HCT116 (cell line): ENCODE measurements around the gene KDM4D. TPM values are rescaled to one million over a fixed set of nuclear protein-coding genes. Genes with fewer than 3 reads are reported as not detected.

Source experiments
- ATAC-seq: fragments of 200-7000 bp; cut with Tn5 transposase; 2 replicates; pipeline ENCODE4 v1.9.1; 2020; ENCODE audit warnings: mild to moderate bottlenecking, moderate library complexity
- BruUV-seq: library from RNA; stranded (reverse); fragments of 400-500 nt; replicated peaks from 2 replicates; lab custom pipeline; 2021; lab: Mats Ljungman, UMichigan
- CTCF ChIA-PET: fragments of 300-600 bp; sonication (Branson Sonifier 250); formaldehyde crosslinking; loops from one replicate; lab custom pipeline; 2021; ENCODE audit warnings: antibody characterized with exemption; lab: Charles Lee
- POLR2A ChIA-PET: fragments of 300-600, 350-600 bp; sonication (Branson Sonifier 250); formaldehyde crosslinking; loops from one replicate; lab custom pipeline; 2021; ENCODE audit warnings: antibody characterized with exemption; lab: Charles Lee
- RAD21 ChIA-PET, 2 experiments: fragments of 300-600 bp; sonication (Branson Sonifier 250); formaldehyde crosslinking; loops; one replicate each; lab custom pipeline; 2023; ENCODE audit warnings: low total read pairs in 2 of 2; ENCODE audit not compliant: uncharacterized antibody in 2 of 2, unreplicated experiment in 2 of 2, low non-redundant PET in 1 of 2; lab: Charles Lee
- DNase-seq: peaks from one replicate; pipeline ENCODE4 v3.0.0-alpha.2; 2010; ENCODE audit warnings: low read depth, low spot score
- H2AFZ ChIP-seq: fragments of 200-600 bp; shearing (Covaris generic), sonication (generic); 2 replicates; pipeline ENCODE4 v1.6.1; 2017; ENCODE audit warnings: low read depth, mixed run types, mixed read lengths, antibody characterized with exemption, low read length; ENCODE audit not compliant: poor library complexity, severe bottlenecking
- H3K27ac ChIP-seq: 2 replicates; pipeline ENCODE4 v1.5.1; 2012; ENCODE audit warnings: low read depth, low read length
- H3K27me3 ChIP-seq: fragments of 200-600 bp; sonication (generic); 2 replicates; pipeline ENCODE4 v1.6.1; 2016; ENCODE audit warnings: mixed run types, low read length, mixed read lengths; ENCODE audit not compliant: insufficient read depth
- H3K36me3 ChIP-seq, 2 experiments: fragments of 200-500 bp in 1 of 2; fragments of 200-600 bp in 1 of 2; sonication (Bioruptor generic) in 1 of 2; sonication (generic) in 1 of 2; 2 replicates each; pipeline versions ENCODE4 v1.5.1 to v1.6.1; 2014 to 2016; ENCODE audit warnings: low read length in 2 of 2, inconsistent platforms in 1 of 2, mixed read lengths in 1 of 2, mixed run types in 1 of 2; ENCODE audit not compliant: insufficient read depth in 2 of 2, control insufficient read depth in 1 of 2
- H3K4me1 ChIP-seq, 2 experiments: fragments of 200-600 bp in 1 of 2; sonication (generic) in 1 of 2; 2 replicates each; pipeline versions ENCODE4 v1.5.1 to v1.6.1; 2012 to 2017; ENCODE audit warnings: low read length in 2 of 2, inconsistent platforms in 1 of 2, mild to moderate bottlenecking in 1 of 2, mixed read lengths in 1 of 2, mixed run types in 1 of 2, moderate library complexity in 1 of 2; ENCODE audit not compliant: insufficient read depth in 2 of 2, control insufficient read depth in 1 of 2
- H3K4me2 ChIP-seq: fragments of 200-600 bp; sonication (generic); 2 replicates; pipeline ENCODE4 v1.6.1; 2017; ENCODE audit warnings: mixed run types, low read length, mixed read lengths
- H3K4me3 ChIP-seq, 2 experiments: fragments of 200-600 bp in 1 of 2; sonication (generic) in 1 of 2; replicated peaks in 1 of 2; 2 replicates each; pipeline ENCODE4 v1.5.1; 2011 to 2016; ENCODE audit warnings: low read length in 2 of 2, control low read depth in 1 of 2, low read depth in 1 of 2, mild to moderate bottlenecking in 1 of 2, mixed read lengths in 1 of 2, mixed run types in 1 of 2
- H3K79me2 ChIP-seq: fragments of 200-600 bp; sonication (generic); 2 replicates; pipeline ENCODE4 v1.6.1; 2017; ENCODE audit warnings: mild to moderate bottlenecking, mixed run types, low read length, moderate library complexity, mixed read lengths; ENCODE audit not compliant: insufficient read depth
- H3K9ac ChIP-seq: fragments of 200-600 bp; sonication (generic); 2 replicates; pipeline ENCODE4 v1.6.1; 2016; ENCODE audit warnings: low read length, mixed read lengths
- H3K9me2 ChIP-seq: fragments of 200-600 bp; sonication (generic), shearing (Covaris generic); 2 replicates; pipeline ENCODE4 v1.6.1; 2017; ENCODE audit warnings: mixed run types, mild to moderate bottlenecking, moderate library complexity; ENCODE audit not compliant: insufficient read depth
- H3K9me3 ChIP-seq, 2 experiments: fragments of 200-500 bp in 1 of 2; fragments of 200-600 bp in 1 of 2; sonication (Bioruptor generic) in 1 of 2; sonication (generic) in 1 of 2; 2 replicates each; pipeline ENCODE4 v1.6.1; 2014 to 2017; ENCODE audit warnings: low read length in 2 of 2, mixed read lengths in 2 of 2, inconsistent platforms in 1 of 2, low read depth in 1 of 2, mild to moderate bottlenecking in 1 of 2, mixed run types in 1 of 2, moderate library complexity in 1 of 2; ENCODE audit not compliant: control insufficient read depth in 1 of 2, insufficient read depth in 1 of 2
- H4K20me1 ChIP-seq: fragments of 200-600 bp; sonication (generic), shearing (Covaris generic); 2 replicates; pipeline ENCODE4 v1.6.1; 2017; ENCODE audit warnings: mixed run types, mild to moderate bottlenecking, moderate library complexity; ENCODE audit not compliant: insufficient read depth
- CBX3 ChIP-seq: IDR thresholded peaks from 2 replicates; pipeline ENCODE4 v1.6.1; 2012; ENCODE audit warnings: low read depth
- CTCF ChIP-seq, 3 experiments: fragments of 200-600 bp in 1 of 3; sonication (generic) in 1 of 3; IDR thresholded peaks in 2 of 3; conservative IDR thresholded peaks in 1 of 3; 2 replicates each; pipeline ENCODE4 v1.5.1; 2012 to 2017; ENCODE audit warnings: low read depth in 2 of 3, low read length in 2 of 3, antibody characterized with exemption in 1 of 3, borderline replicate concordance in 1 of 3, control low read depth in 1 of 3, mild to moderate bottlenecking in 1 of 3, mixed read lengths in 1 of 3, mixed run types in 1 of 3, moderate library complexity in 1 of 3; ENCODE audit not compliant: insufficient read depth in 1 of 3
- EGR1 ChIP-seq: IDR thresholded peaks from 2 replicates; pipeline ENCODE4 v1.6.1; 2012; ENCODE audit warnings: low read depth
- EZH2phosphoT487 ChIP-seq: fragments of 200-600 bp; IDR thresholded peaks from 2 replicates; pipeline ENCODE4 v1.6.1; 2018; ENCODE audit warnings: antibody characterized with exemption, borderline replicate concordance
- JUND ChIP-seq: IDR thresholded peaks from 2 replicates; pipeline ENCODE4 v1.6.1; 2012
- MAX ChIP-seq: IDR thresholded peaks from 2 replicates; pipeline ENCODE4 v1.6.1; 2012
- POLR2A ChIP-seq: IDR thresholded peaks from 2 replicates; pipeline ENCODE4 v1.7.0; 2011; ENCODE audit warnings: borderline replicate concordance; ENCODE audit not compliant: insufficient read depth, insufficient read length; ENCODE audit errors: extremely low read depth
- POLR2AphosphoS5 ChIP-seq: IDR thresholded peaks from 2 replicates; pipeline ENCODE4 v1.6.1; 2011; ENCODE audit warnings: mild to moderate bottlenecking, low read depth, low read length, moderate library complexity
- REST ChIP-seq: IDR thresholded peaks from 2 replicates; pipeline ENCODE4 v1.6.1; 2012; ENCODE audit warnings: low read depth
- SRF ChIP-seq: IDR thresholded peaks from 2 replicates; pipeline ENCODE4 v1.6.1; 2012; ENCODE audit warnings: low read depth
- YY1 ChIP-seq: IDR thresholded peaks from 2 replicates; pipeline ENCODE4 v1.6.1; 2011; ENCODE audit warnings: low read length, low read depth, moderate library complexity, mild to moderate bottlenecking; ENCODE audit not compliant: insufficient replicate concordance; ENCODE audit errors: extremely low read depth
- ZBTB33 ChIP-seq: IDR thresholded peaks from 2 replicates; pipeline ENCODE4 v1.6.1; 2011; ENCODE audit warnings: mild to moderate bottlenecking, low read length, moderate library complexity; ENCODE audit not compliant: insufficient replicate concordance; ENCODE audit errors: extremely low read depth
- ZNF274 ChIP-seq: fragments of 200-500 bp; sonication (Bioruptor generic); IDR thresholded peaks from 2 replicates; pipeline ENCODE4 v1.6.1; 2014; ENCODE audit warnings: mild to moderate bottlenecking, low read depth, low read length, inconsistent platforms
- intact Hi-C: fragments of 100-400 bp; cut with micrococcal nuclease; formaldehyde crosslinking; loops from 2 replicates; pipeline ENCODE4 v1.10.0; 2022
- total RNA-seq: library from RNA; stranded (reverse); gene quantifications from one replicate; pipeline ENCODE4 v1.2.1, GENCODE V29; 2021; ENCODE audit not compliant: unreplicated experiment

The KDM4D gene
- total RNA-seq, 1 experiment from 2014 or later, result 2.1 TPM

- POLR2A ChIA-PET, result no interaction called here
- BruUV-seq, result no TSS peak
- no peaks in the 10 kb centered on the region for H3K9me2 ChIP-seq
- H3K9ac ChIP-seq, result no peak overlapping the region
- H3K27me3 ChIP-seq, result peaks cover 16% of the 10 kb centered on the region
- ATAC-seq (no peak), DNase-seq (no peak)
- no peaks in the 10 kb centered on the region for H3K9me3 ChIP-seq
- H3K4me1 ChIP-seq, result no peaks in the 10 kb centered on the region
- H4K20me1 ChIP-seq, result no peaks in the 10 kb centered on the region
- H3K4me3 ChIP-seq, result no peak overlapping the region
- RAD21 ChIA-PET, result no interaction called here
- CTCF ChIA-PET, result no interaction called here
- no peaks in the 10 kb centered on the region for H3K79me2 ChIP-seq
- H3K27ac ChIP-seq, result no peak overlapping the region
- intact Hi-C loops, result no loop called here
- TF ChIP-seq MAX, result no peak
- TF ChIP-seq POLR2AphosphoS5, result no peak
- TF ChIP-seq CBX3, result no peak
- no peak for TF ChIP-seq SRF
- no peak for TF ChIP-seq ZNF274
- TF ChIP-seq POLR2A, result no peak
- TF ChIP-seq ZBTB33, result no peak
- TF ChIP-seq REST, result no peak
- TF ChIP-seq JUND, result no peak
- TF ChIP-seq CTCF (IDR thresholded peaks at IDR 0.05 in 2 of 3, conservative IDR thresholded peaks at IDR 0.05 in 1 of 3; ENCODE audit: borderline replicate concordance in 1 of 3, insufficient read depth in 1 of 3, low read depth in 2 of 3, low read length in 2 of 3), result no peak
- TF ChIP-seq EZH2phosphoT487, result no peak
- no peak for TF ChIP-seq EGR1
- no peak for TF ChIP-seq YY1
- H3K36me3 ChIP-seq, result no peaks in the 10 kb centered on the region
- no peak overlapping the region for H2AFZ ChIP-seq
- H3K4me2 ChIP-seq, result no peak overlapping the region
Observed at GRCh38 chr11:95045812-95046211, 72.3 kb downstream of the KDM4D start.
